ENCODE measurements around the gene TMEM174. TPM values are rescaled to one million over a fixed set of nuclear protein-coding genes. Genes with fewer than 3 reads are reported as not detected.

TMEM174 gene
- total and polyA plus RNA-seq, 2 donors (not counting 1 experiment from before 2014, with no cell fraction given), result not detected

- Histone ChIP-seq H3K4me1 (ENCODE audit: control insufficient read depth in 2 of 2, insufficient read depth in 2 of 2, low read length in 2 of 2) (peaks cover 9 to 23% of the 10 kb centered on the region in 2 donors), H2AFZ (ENCODE audit: insufficient read depth, low read depth, low read length, poor library complexity, severe bottlenecking) (no peak overlapping the region), H3K79me2 (ENCODE audit: control insufficient read depth, insufficient read depth, low read length) (no peaks in the 10 kb centered on the region), H3K4me2 (replicated peaks; ENCODE audit: low read depth, low read length, poor library complexity, severe bottlenecking) (no peak overlapping the region), H3K27ac (ENCODE audit: low read length in 2 of 2) (no peak overlapping the region), H3K27me3 (replicated peaks in 1 of 4; ENCODE audit: control extremely low read depth in 1 of 4, control insufficient read depth in 3 of 4, insufficient read depth in 4 of 4, low read length in 3 of 4) (peaks cover 0 to 57% (median 50%) of the 10 kb centered on the region in 4 experiments), H4K20me1 (ENCODE audit: control insufficient read depth, insufficient read depth, low read length, poor library complexity, severe bottlenecking) (no peaks in the 10 kb centered on the region), H3K9ac (ENCODE audit: low read length) (no peak overlapping the region), H3K36me3 (replicated peaks in 1 of 2; ENCODE audit: control extremely low read depth in 1 of 2, control insufficient read depth in 1 of 2, extremely low read depth in 1 of 2, insufficient read depth in 2 of 2, low read length in 1 of 2) (no peaks in the 10 kb centered on the region), H3K9me3 (ENCODE audit: control extremely low read depth in 1 of 3, control insufficient read depth in 2 of 3, insufficient read depth in 1 of 3, low read length in 2 of 3) (peaks cover 0 to 17% (median 0%) of the 10 kb centered on the region in 3 donors), H3K4me3 (ENCODE audit: control extremely low read depth in 1 of 5, extremely low read depth in 1 of 5, insufficient read depth in 1 of 5, low read depth in 2 of 5, low read length in 4 of 5) (no peak overlapping the region)
- intact Hi-C loops (cut with micrococcal nuclease), result no loop called here
- H3K9me3 Mint-ChIP-seq (ENCODE audit: insufficient read depth), result no peaks in the 10 kb centered on the region
- peaks cover 27% of the 10 kb centered on the region for H3K4me1 Mint-ChIP-seq
- DNase-seq, result no peak
- H3K27me3 Mint-ChIP-seq, result peaks cover 70% of the 10 kb centered on the region
- H3K4me3 Mint-ChIP-seq, result no peak overlapping the region
- no peak overlapping the region for H3K27ac Mint-ChIP-seq
- WGBS (ENCODE audit: insufficient coverage), result 77% methylated on average over 3 of the region's 6 CpGs
- ChIA-PET CTCF (no interaction called here), POLR2A (no interaction called here)
- TF ChIP-seq EZH2 (IDR thresholded peaks at IDR 0.05; ENCODE audit: borderline replicate concordance, insufficient read depth, low read depth, low read length, poor library complexity, severe bottlenecking), result no peak
- TF ChIP-seq, protein P1, sequence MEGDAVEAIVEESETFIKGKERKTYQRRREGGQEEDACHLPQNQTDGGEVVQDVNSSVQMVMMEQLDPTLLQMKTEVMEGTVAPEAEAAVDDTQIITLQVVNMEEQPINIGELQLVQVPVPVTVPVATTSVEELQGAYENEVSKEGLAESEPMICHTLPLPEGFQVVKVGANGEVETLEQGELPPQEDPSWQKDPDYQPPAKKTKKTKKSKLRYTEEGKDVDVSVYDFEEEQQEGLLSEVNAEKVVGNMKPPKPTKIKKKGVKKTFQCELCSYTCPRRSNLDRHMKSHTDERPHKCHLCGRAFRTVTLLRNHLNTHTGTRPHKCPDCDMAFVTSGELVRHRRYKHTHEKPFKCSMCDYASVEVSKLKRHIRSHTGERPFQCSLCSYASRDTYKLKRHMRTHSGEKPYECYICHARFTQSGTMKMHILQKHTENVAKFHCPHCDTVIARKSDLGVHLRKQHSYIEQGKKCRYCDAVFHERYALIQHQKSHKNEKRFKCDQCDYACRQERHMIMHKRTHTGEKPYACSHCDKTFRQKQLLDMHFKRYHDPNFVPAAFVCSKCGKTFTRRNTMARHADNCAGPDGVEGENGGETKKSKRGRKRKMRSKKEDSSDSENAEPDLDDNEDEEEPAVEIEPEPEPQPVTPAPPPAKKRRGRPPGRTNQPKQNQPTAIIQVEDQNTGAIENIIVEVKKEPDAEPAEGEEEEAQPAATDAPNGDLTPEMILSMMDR (IDR thresholded peaks at IDR 0.05), result no peak
- no peak for ATAC-seq (ENCODE audit: low read depth)
Observed at GRCh38 chr5:73157414-73158303, 15.3 kb upstream of the TMEM174 start.

GRCh38 chr5:73158313-73158712 lies 14.7 kb upstream of the TMEM174 start:
- Histone ChIP-seq H3K36me3 (replicated peaks in 1 of 2; ENCODE audit: control extremely low read depth in 1 of 2, control insufficient read depth in 1 of 2, extremely low read depth in 1 of 2, insufficient read depth in 2 of 2, low read length in 1 of 2) (no peaks in the 10 kb centered on the region), H3K79me2 (ENCODE audit: control insufficient read depth, insufficient read depth, low read length) (no peaks in the 10 kb centered on the region), H4K20me1 (ENCODE audit: control insufficient read depth, insufficient read depth, low read length, poor library complexity, severe bottlenecking) (no peaks in the 10 kb centered on the region), H3K4me3 (ENCODE audit: control extremely low read depth in 1 of 5, extremely low read depth in 1 of 5, insufficient read depth in 1 of 5, low read depth in 2 of 5, low read length in 4 of 5) (no peak overlapping the region), H3K9ac (ENCODE audit: low read length) (no peak overlapping the region), H3K27me3 (replicated peaks in 1 of 4; ENCODE audit: control extremely low read depth in 1 of 4, control insufficient read depth in 3 of 4, insufficient read depth in 4 of 4, low read length in 3 of 4) (peaks cover 0 to 62% (median 52%) of the 10 kb centered on the region in 4 experiments), H3K4me2 (replicated peaks; ENCODE audit: low read depth, low read length, poor library complexity, severe bottlenecking) (no peak overlapping the region), H3K27ac (ENCODE audit: low read length in 2 of 2) (no peak overlapping the region), H3K9me3 (ENCODE audit: control extremely low read depth in 1 of 3, control insufficient read depth in 2 of 3, insufficient read depth in 1 of 3, low read length in 2 of 3) (peaks cover 0 to 17% (median 1%) of the 10 kb centered on the region in 3 donors), H2AFZ (ENCODE audit: insufficient read depth, low read depth, low read length, poor library complexity, severe bottlenecking) (no peak overlapping the region), H3K4me1 (ENCODE audit: control insufficient read depth in 2 of 2, insufficient read depth in 2 of 2, low read length in 2 of 2) (peaks cover 9 to 23% of the 10 kb centered on the region in 2 donors)
- H3K27me3 Mint-ChIP-seq, result peaks cover 69% of the 10 kb centered on the region
- ChIA-PET CTCF (no interaction called here), POLR2A (no interaction called here)
- no peaks in the 10 kb centered on the region for H3K9me3 Mint-ChIP-seq (ENCODE audit: insufficient read depth)
- no peak for TF ChIP-seq EZH2 (IDR thresholded peaks at IDR 0.05; ENCODE audit: borderline replicate concordance, insufficient read depth, low read depth, low read length, poor library complexity, severe bottlenecking)
- TF ChIP-seq, protein P1 (IDR thresholded peaks at IDR 0.05), result no peak
- no peak overlapping the region for H3K4me3 Mint-ChIP-seq
- WGBS (ENCODE audit: insufficient coverage), result 49% methylated on average over 3 of the region's 4 CpGs
- DNase-seq (no peak), ATAC-seq (ENCODE audit: low read depth) (no peak)
- no peak overlapping the region for H3K27ac Mint-ChIP-seq
- peaks cover 25% of the 10 kb centered on the region for H3K4me1 Mint-ChIP-seq
- intact Hi-C loops (cut with micrococcal nuclease), result no loop called here

All from B cell (primary cell).